ENCODE data around the gene ANKDD1B.
"Not testable (repeated sequence)": the region's sequence is repeated elsewhere in the genome, so short reads cannot be mapped to it uniquely, and the experiment has no call there.

The ANKDD1B gene

GRCh38 chr5:75611311-75612225 is at the start of gene ANKDD1B:
TSS of gene ANKDD1B (plus strand) at chr5:75611453. CDS start at chr5:75611635, 182 bp downstream.
- no peak for DNase-seq

GRCh38 chr5:75565991-75566709 is 45.1 kb upstream of the ANKDD1B start:
- DNase-seq: not testable (repeated sequence)

DNA sequence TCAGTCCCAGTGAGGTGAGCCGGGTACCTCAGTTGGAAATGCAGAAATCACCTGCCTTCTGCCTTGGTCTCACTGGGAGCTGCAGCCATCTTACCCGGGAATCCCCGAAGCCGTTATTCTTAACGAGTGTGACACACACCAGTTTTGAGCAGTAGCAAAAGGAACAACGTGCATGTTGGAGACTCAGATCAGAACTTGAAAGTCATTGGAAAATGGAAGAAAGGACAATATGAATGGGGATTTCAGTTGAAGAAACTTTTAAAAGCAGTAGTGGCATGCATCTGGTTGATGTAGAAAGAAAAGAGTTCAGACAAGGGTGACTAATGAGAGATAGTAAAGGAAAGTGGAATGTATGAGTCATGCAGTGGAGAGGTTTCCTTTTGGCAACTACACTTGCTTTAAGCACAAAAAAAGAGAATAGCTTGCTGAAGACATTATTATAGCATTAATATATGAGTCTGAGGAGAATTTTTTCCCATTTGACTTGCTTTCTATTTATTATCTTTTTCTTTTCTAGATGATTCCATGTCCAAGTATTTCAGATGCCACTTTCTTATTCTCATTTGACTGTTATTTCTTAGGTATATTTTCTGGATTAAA is 44.4 kb upstream of the ANKDD1B start:
- DNase-seq: no peak

DNA sequence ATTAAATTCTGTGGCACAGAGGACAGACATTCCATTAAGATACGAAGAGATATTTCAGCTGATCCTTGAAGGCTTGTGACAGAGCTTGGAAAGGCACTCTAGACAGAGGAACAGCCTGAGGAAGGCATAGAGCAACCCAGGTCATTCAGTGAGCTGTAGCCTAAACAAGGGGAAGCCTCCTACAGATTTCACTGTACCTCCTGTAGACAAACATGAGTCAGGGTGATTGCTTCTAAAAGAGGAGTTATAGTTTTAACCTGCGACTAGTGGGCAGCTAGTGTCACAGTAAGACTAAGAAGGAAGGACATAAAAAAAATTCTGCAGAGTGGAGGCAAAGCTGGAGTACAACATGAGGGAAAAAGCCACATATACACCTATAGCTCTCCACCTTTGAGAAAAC is 43.5 kb upstream of the ANKDD1B start:
- DNase-seq: no peak

DNA sequence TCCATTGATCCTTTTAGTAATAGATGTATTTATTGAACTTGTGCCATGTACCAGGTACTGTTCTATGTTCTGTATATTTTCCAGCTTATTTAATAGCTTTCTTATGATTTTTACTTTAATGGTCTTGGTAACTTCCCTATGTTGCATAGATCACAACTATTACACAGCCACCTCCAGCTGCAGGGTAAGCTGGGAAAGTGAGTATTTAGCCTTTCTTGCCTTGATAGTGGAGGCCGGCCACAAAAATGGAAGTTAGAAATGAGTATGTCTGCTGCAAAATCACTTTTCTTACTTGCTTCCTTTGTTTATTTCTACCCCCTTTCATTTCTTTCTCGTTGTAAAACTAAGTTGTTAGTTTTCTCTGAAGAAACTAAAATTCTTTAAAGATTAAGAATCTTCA is 43.1 kb upstream of the ANKDD1B start:
- DNase-seq: no peak

DNA sequence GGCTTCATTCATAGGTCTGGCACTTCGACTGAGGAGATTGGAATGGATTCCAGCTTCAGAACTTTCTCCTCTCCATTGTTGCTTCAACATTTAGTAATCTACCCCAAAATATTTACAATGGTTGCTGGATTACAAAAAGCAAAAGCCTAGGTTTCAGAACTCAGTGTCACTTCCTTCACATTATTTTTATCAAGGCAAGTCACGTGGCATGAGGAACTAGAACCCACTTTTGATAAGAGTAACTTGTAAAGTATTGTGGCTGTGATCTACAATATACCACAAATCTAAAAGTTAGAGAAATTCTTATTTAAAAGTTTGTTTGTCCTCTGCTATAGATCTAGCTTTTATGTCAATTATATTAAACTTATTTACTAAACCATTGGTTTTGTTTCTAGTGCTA is 39.7 kb upstream of the ANKDD1B start:
- no peak for DNase-seq

GRCh38 chr5:75574791-75575190 is 36.5 kb upstream of the ANKDD1B start:
- no peak for DNase-seq

DNA sequence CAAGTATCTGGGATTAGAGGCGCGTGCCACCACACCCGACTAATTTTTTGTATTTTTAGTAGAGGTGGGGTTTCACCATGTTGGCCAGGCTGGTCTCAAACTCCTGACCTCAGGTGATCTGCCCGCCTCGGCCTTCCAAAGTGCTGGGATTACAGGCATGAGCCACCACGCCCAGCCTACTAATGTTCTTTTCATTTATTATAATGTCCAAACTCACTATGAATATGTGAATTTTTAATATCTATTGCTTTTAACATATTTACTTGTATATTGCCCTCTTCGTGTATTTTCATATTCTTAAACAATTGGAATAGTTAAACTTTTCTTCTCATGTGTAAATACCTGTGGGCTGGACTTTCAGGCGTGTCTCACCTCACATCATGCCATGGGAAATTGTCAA is 33.0 kb upstream of the ANKDD1B start:
- not testable (repeated sequence) for DNase-seq

DNA sequence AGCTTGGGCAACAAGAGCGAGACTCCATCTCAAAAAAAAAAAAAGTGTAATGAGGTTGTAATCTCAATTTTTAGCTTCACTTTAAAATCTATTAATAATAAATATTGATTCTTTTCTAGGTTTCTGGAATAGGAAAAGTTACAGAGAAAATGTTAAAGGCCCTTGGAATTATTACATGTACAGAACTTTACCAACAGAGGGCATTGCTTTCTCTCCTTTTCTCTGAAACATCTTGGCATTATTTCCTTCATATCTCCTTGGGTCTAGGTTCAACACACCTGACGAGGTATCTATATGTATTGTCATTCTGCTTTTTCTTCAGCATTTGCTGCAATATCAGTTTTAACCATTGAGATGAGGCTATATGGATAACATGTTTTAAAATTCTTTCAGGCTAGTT is 26.6 kb upstream of the ANKDD1B start:
- no peak for DNase-seq

- no peak for DNase-seq
These were observed 22.6 kb upstream of the ANKDD1B start for GRCh38 chr5:75588666-75589065.

- no peak for DNase-seq
These were observed 10.7 kb upstream of the ANKDD1B start for GRCh38 chr5:75600535-75600934.

GRCh38 chr5:75601567-75601966 is 9.7 kb upstream of the ANKDD1B start:
- no peak for DNase-seq

DNA sequence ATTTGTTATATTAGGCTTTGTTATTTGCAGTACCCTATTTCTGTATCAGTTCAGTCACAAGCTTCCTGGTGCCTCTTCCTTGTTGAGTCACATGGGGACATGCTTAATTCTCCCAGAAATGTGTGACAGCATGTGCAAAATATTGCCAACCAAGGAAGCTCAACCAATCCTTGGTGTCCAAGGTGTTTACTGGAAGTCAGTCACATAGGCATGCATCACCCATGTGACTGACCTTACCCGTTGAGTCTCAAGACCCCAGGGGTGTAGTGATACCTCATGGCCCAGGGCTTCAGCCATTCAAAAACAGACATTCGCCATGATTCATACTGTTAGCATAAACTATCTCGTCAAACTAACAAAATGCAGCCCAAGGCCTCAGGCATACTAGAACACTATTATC is 9.3 kb upstream of the ANKDD1B start:
- DNase-seq: no peak

DNA sequence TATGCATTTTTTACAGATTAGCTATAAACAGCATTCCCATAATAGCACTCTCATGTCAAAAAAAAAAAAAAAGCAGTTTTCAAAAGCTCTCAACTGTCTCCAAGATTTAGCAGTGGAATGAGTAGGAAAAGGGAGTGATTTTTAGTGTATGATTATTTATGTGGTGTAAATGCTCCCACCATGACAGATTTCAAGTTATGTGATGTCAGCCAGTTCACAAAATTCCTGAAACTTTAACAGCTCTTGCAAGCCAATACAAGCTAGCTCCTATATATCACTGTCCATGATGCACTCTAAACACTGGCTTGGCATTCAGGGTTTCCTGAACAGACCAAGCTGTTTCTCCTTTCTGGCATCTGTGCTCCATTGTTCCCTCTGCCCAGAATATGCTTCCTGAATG is 7.9 kb upstream of the ANKDD1B start:
- no peak for DNase-seq

DNA sequence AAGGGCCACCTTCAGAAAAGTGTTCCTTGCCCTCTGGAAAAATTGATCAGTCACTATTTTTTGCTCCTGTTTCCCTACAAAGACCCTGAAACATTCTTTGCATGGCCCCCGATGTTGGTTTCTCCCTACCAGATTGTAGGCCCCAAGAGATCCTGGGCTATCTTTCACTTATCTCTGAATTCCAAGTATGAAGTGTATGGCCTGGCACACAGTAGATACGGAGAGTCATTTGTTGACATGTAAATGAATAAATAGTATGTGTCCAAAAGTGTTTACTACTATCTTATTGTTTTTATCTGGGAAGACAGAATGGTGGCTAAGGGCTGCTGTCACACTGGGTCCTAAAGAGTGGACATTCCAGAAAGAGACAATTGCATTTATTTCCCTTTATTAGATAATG is 7.4 kb upstream of the ANKDD1B start:
- DNase-seq: no peak

- DNase-seq: not testable (repeated sequence)
These were observed 3.9 kb upstream of the ANKDD1B start for GRCh38 chr5:75607341-75607740.

DNA sequence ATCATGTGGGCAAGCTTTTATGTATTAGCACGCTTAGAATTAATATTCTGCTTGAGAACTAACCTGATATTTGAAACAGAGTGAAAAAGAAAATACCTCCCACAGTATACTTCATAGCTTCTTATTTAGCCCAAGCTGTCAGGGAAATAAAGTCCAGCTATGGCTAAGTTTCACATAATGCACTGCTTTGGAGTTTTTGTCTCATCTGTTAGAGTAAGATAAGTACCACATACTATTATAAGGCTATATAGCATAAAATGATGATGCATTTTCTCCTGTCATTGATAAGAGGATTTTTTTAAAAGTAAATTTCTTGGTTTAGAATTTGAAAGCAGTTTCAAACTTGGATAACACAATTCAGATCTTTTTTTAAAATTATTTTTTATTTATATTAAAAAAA is 2.4 kb upstream of the ANKDD1B start:
- DNase-seq: no peak

DNA sequence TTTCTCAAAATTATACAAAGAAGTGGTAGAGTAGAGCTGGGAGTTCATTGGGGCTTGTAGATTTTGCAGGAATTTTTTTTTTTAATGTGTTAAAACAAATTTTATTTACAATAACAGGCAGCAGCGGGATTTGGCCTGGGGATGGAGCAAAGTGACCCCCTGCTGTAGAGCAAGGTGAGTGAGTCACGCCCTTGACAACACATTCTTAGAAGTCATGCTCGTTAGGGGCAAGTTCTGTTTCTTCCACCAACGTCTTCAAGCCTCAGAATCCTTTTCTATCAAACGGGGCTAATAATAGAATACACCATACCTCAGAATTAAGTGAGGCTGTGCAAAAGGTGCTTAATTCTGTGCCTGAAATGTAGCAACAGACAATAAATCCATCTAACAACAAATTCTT is 1.1 kb upstream of the ANKDD1B start:
- no peak for DNase-seq

GRCh38 chr5:75610859-75611310 is 368 bp upstream of the ANKDD1B start:
- DNase-seq: not testable (repeated sequence)

DNA sequence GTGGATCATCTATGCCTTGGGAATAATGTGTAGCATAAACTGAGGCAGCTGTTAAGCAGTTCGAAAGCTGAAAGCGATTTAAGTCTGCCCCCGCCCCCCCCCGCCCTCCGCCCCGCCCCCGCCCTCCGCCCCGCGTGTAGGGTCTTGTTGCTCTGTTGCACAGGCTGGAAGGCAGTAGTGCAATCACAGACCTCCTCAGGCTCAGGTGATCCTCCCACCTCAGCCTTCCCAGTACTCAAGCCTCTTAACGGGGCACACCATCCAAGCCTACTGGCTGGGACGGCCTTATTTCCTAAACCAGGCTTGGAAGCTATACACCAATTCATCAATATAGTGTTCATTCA is 945 bp downstream of the ANKDD1B start:
- DNase-seq: no peak

GRCh38 chr5:75612901-75613300 is 1.6 kb downstream of the ANKDD1B start:
- DNase-seq: no peak

DNA sequence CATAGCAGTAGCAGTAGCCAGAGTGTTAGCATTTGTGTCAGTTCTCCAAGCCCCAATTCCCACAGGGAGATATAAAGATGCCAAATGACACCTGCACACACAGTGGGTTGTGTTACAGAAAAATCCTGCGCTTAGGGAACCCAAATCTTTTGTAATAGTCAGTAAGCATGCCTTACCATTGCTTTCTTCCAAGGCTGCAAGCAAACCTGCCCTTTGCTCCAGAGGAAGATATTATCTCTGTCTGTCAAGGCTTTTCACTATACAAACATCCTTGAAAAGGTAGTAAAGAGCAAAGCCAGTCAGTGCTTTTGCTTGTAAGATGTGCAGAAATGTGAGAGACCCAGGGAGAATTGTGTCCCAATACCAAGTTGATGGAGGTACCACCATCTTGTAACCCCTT is 2.9 kb downstream of the ANKDD1B start:
- no peak for DNase-seq

GRCh38 chr5:75616371-75616881 is 5.2 kb downstream of the ANKDD1B start:
- DNase-seq: no peak
